ENCODE measurements around the gene SLCO3A1. TPM values are rescaled to one million over a fixed set of nuclear protein-coding genes. Genes with fewer than 3 reads are reported as not detected.

SLCO3A1 gene
- total RNA-seq, 2 donors from 2014 or later = 55.9 to 65.1 TPM

GRCh38 chr15:91927585-91927984 is 74.1 kb downstream of the SLCO3A1 start:
- Mint-ChIP-seq H3K27me3 (no peaks in the 10 kb centered on the region), H3K4me3 (no peak overlapping the region), H3K27ac (no peak overlapping the region), H3K36me3 (ENCODE audit: low read depth) (no peaks in the 10 kb centered on the region), H3K4me1 (peaks cover 56% of the 10 kb centered on the region)
- DNase-seq (no peak), ATAC-seq (no peak)
- no peaks in the 10 kb centered on the region for H3K9me3 ChIP-seq (ENCODE audit: control insufficient read depth, low read length, poor library complexity, severe bottlenecking)

GRCh38 chr15:91928675-91929074 is 75.2 kb downstream of the SLCO3A1 start:
- no peak for ATAC-seq
- Mint-ChIP-seq H3K27me3 (no peaks in the 10 kb centered on the region), H3K4me1 (peaks cover 52% of the 10 kb centered on the region), H3K36me3 (ENCODE audit: low read depth) (no peaks in the 10 kb centered on the region), H3K4me3 (no peak overlapping the region), H3K27ac (no peak overlapping the region)
- no peaks in the 10 kb centered on the region for H3K9me3 ChIP-seq (ENCODE audit: control insufficient read depth, low read length, poor library complexity, severe bottlenecking)
- no peak for DNase-seq

GRCh38 chr15:91929509-91929908 is 76.0 kb downstream of the SLCO3A1 start:
- H3K4me3 Mint-ChIP-seq = no peak overlapping the region
- H3K27ac Mint-ChIP-seq = no peak overlapping the region
- H3K9me3 ChIP-seq (ENCODE audit: control insufficient read depth, low read length, poor library complexity, severe bottlenecking) = no peaks in the 10 kb centered on the region
- H3K27me3 Mint-ChIP-seq = no peaks in the 10 kb centered on the region
- no peaks in the 10 kb centered on the region for H3K36me3 Mint-ChIP-seq (ENCODE audit: low read depth)
- H3K4me1 Mint-ChIP-seq = peaks cover 45% of the 10 kb centered on the region
- ATAC-seq (no peak), DNase-seq (no peak)

GRCh38 chr15:91930092-91930491 is 76.6 kb downstream of the SLCO3A1 start:
- DNase-seq (no peak), ATAC-seq (no peak)
- no peaks in the 10 kb centered on the region for H3K9me3 ChIP-seq (ENCODE audit: control insufficient read depth, low read length, poor library complexity, severe bottlenecking)
- Mint-ChIP-seq H3K27me3 (no peaks in the 10 kb centered on the region), H3K4me3 (peak overlapping the region; percentile 62), H3K27ac (peak overlapping the region; percentile 79), H3K36me3 (ENCODE audit: low read depth) (no peaks in the 10 kb centered on the region), H3K4me1 (peaks cover 41% of the 10 kb centered on the region)

GRCh38 chr15:91936182-91936775 is 82.8 kb downstream of the SLCO3A1 start:
- no peaks in the 10 kb centered on the region for H3K36me3 Mint-ChIP-seq (ENCODE audit: low read depth)
- H3K4me3 Mint-ChIP-seq = no peak overlapping the region
- ATAC-seq = no peak
- no peaks in the 10 kb centered on the region for H3K9me3 ChIP-seq (ENCODE audit: control insufficient read depth, low read length, poor library complexity, severe bottlenecking)
- no peaks in the 10 kb centered on the region for H3K27me3 Mint-ChIP-seq
- no peak for DNase-seq
- peaks cover 40% of the 10 kb centered on the region for H3K4me1 Mint-ChIP-seq
- H3K27ac Mint-ChIP-seq = no peak overlapping the region

- Mint-ChIP-seq H3K4me3 (no peak overlapping the region), H3K27ac (peak overlapping the region; percentile 67), H3K4me1 (peaks cover 37% of the 10 kb centered on the region), H3K36me3 (ENCODE audit: low read depth) (no peaks in the 10 kb centered on the region), H3K27me3 (no peaks in the 10 kb centered on the region)
- no peak for DNase-seq
- no peak for ATAC-seq
- no peaks in the 10 kb centered on the region for H3K9me3 ChIP-seq (ENCODE audit: control insufficient read depth, low read length, poor library complexity, severe bottlenecking)
Measured at GRCh38 chr15:91936927-91937326, 83.4 kb downstream of the SLCO3A1 start.

GRCh38 chr15:91938136-91938535 is 84.6 kb downstream of the SLCO3A1 start:
- no peak overlapping the region for H3K27ac Mint-ChIP-seq
- ATAC-seq = no peak
- no peaks in the 10 kb centered on the region for H3K27me3 Mint-ChIP-seq
- H3K4me3 Mint-ChIP-seq = no peak overlapping the region
- no peaks in the 10 kb centered on the region for H3K36me3 Mint-ChIP-seq (ENCODE audit: low read depth)
- no peaks in the 10 kb centered on the region for H3K9me3 ChIP-seq (ENCODE audit: control insufficient read depth, low read length, poor library complexity, severe bottlenecking)
- H3K4me1 Mint-ChIP-seq = peaks cover 48% of the 10 kb centered on the region
- no peak for DNase-seq

GRCh38 chr15:91939403-91939831 is 85.9 kb downstream of the SLCO3A1 start:
- no peak for DNase-seq
- no peaks in the 10 kb centered on the region for H3K9me3 ChIP-seq (ENCODE audit: control insufficient read depth, low read length, poor library complexity, severe bottlenecking)
- no peaks in the 10 kb centered on the region for H3K36me3 Mint-ChIP-seq (ENCODE audit: low read depth)
- H3K4me3 Mint-ChIP-seq = no peak overlapping the region
- no peak for ATAC-seq
- no peaks in the 10 kb centered on the region for H3K27me3 Mint-ChIP-seq
- H3K4me1 Mint-ChIP-seq = peaks cover 59% of the 10 kb centered on the region
- peak overlapping the region; percentile 96 for H3K27ac Mint-ChIP-seq

- H3K4me3 Mint-ChIP-seq = peak overlapping the region; percentile 19
- peak overlapping the region; percentile 96 for H3K27ac Mint-ChIP-seq
Measured at GRCh38 chr15:91940496-91941381, 87.2 kb downstream of the SLCO3A1 start.

GRCh38 chr15:91941871-91942658 is 88.6 kb downstream of the SLCO3A1 start:
- Mint-ChIP-seq H3K4me1 (peaks cover 62% of the 10 kb centered on the region), H3K36me3 (ENCODE audit: low read depth) (no peaks in the 10 kb centered on the region), H3K4me3 (peak overlapping the region; percentile 36), H3K27me3 (no peaks in the 10 kb centered on the region), H3K27ac (peak overlapping the region; percentile 89)
- H3K9me3 ChIP-seq (ENCODE audit: control insufficient read depth, low read length, poor library complexity, severe bottlenecking) = no peaks in the 10 kb centered on the region
- ATAC-seq = no peak
- no peak for DNase-seq

More at GRCh38 chr15:91940496-91941381, 87.2 kb downstream of the SLCO3A1 start:
- ATAC-seq (peak; percentile 57), DNase-seq (no peak)
- peaks cover 56% of the 10 kb centered on the region for H3K4me1 Mint-ChIP-seq
- H3K27me3 Mint-ChIP-seq = no peaks in the 10 kb centered on the region
- no peaks in the 10 kb centered on the region for H3K36me3 Mint-ChIP-seq (ENCODE audit: low read depth)
- H3K9me3 ChIP-seq (ENCODE audit: control insufficient read depth, low read length, poor library complexity, severe bottlenecking) = no peaks in the 10 kb centered on the region

GRCh38 chr15:91942720-91943394 is 89.3 kb downstream of the SLCO3A1 start:
- peak in 1 of 3 donors; percentile 12 for DNase-seq
- Mint-ChIP-seq H3K36me3 (ENCODE audit: low read depth) (no peaks in the 10 kb centered on the region), H3K4me1 (peaks cover 66% of the 10 kb centered on the region), H3K4me3 (peak overlapping the region; percentile 86), H3K27me3 (no peaks in the 10 kb centered on the region), H3K27ac (peak overlapping the region; percentile 89)
- ATAC-seq = peak; percentile 89
- no peaks in the 10 kb centered on the region for H3K9me3 ChIP-seq (ENCODE audit: control insufficient read depth, low read length, poor library complexity, severe bottlenecking)

GRCh38 chr15:91944331-91944730 is 90.8 kb downstream of the SLCO3A1 start:
- H3K36me3 Mint-ChIP-seq (ENCODE audit: low read depth) = no peaks in the 10 kb centered on the region
- no peak for ATAC-seq
- no peaks in the 10 kb centered on the region for H3K9me3 ChIP-seq (ENCODE audit: control insufficient read depth, low read length, poor library complexity, severe bottlenecking)
- H3K27ac Mint-ChIP-seq = no peak overlapping the region
- DNase-seq = no peak
- peak overlapping the region; percentile 15 for H3K4me3 Mint-ChIP-seq
- H3K27me3 Mint-ChIP-seq = no peaks in the 10 kb centered on the region
- H3K4me1 Mint-ChIP-seq = peaks cover 74% of the 10 kb centered on the region

- ATAC-seq (no peak), DNase-seq (no peak)
- Mint-ChIP-seq H3K27ac (peak overlapping the region; percentile 19), H3K4me1 (peaks cover 73% of the 10 kb centered on the region), H3K4me3 (no peak overlapping the region), H3K36me3 (ENCODE audit: low read depth) (no peaks in the 10 kb centered on the region), H3K27me3 (no peaks in the 10 kb centered on the region)
- H3K9me3 ChIP-seq (ENCODE audit: control insufficient read depth, low read length, poor library complexity, severe bottlenecking) = no peaks in the 10 kb centered on the region
Measured at GRCh38 chr15:91945385-91945784, 91.9 kb downstream of the SLCO3A1 start.

Data from T-helper 17 cell (primary cell).